A549 (cell line): ENCODE data around the gene TNIK. TPM values are rescaled to one million over a fixed set of nuclear protein-coding genes. Genes with fewer than 3 reads are reported as not detected.

ENCODE experiments used
- ATAC-seq, 2 experiments: fragments of 200-7000 bp in 1 of 2; fragments of >200 bp in 1 of 2; cut with Nextera tagmentation in 1 of 2; cut with Tn5 transposase in 1 of 2; 3 replicates each; pipeline versions ENCODE4 v1.8.0 to v1.9.1; 2018 to 2020; ENCODE audit warnings: mild to moderate bottlenecking in 1 of 2, moderate library complexity in 1 of 2
- CTCF ChIA-PET: fragments of 300-600 bp; sonication (Branson Sonifier 250); formaldehyde crosslinking; extraction: SDS; loops from one replicate; lab custom pipeline; 2021; ENCODE audit warnings: antibody characterized with exemption, inconsistent platforms; lab: Yijun Ruan, JAX
- POLR2A ChIA-PET: fragments of 350-600 bp; formaldehyde crosslinking; extraction: SDS; loops from one replicate; lab custom pipeline; 2021; ENCODE audit warnings: antibody characterized with exemption, inconsistent platforms; lab: Yijun Ruan, JAX
- DNase-seq, 2 experiments: peaks; one replicate each; pipeline versions ENCODE4 v3.0.0 to v3.0.0-alpha.2; 2011 to 2016; ENCODE audit warnings: low read depth in 1 of 2, low spot score in 1 of 2
- FAIRE-seq: peaks from 2 replicates; lab custom pipeline; 2011; peaks lifted over from hg19 to GRCh38; lab: Jason Lieb, UNC
- H3K27ac ChIP-seq, 2 experiments: fragments of >200 bp; sonication (Bioruptor Twin); formaldehyde crosslinking; 3 replicates each; pipeline ENCODE4 v1.5.1; 2016 to 2017
- H3K4me1 ChIP-seq: fragments of >200 bp; sonication (Bioruptor Twin); formaldehyde crosslinking; 3 replicates; pipeline ENCODE4 v1.6.1; 2016
- H3K4me2 ChIP-seq: fragments of >200 bp; sonication (Bioruptor Twin); formaldehyde crosslinking; 3 replicates; pipeline ENCODE4 v1.6.1; 2016
- H3K4me3 ChIP-seq: fragments of >200 bp; sonication (Bioruptor Twin); formaldehyde crosslinking; 3 replicates; pipeline ENCODE4 v1.5.1; 2016
- H3K9me3 ChIP-seq: fragments of >200 bp; sonication (Bioruptor Twin); formaldehyde crosslinking; 3 replicates; pipeline ENCODE4 v1.6.1; 2016
- CBX8 ChIP-seq: fragments of 200-600 bp; sonication (generic); IDR thresholded peaks from 2 replicates; pipeline ENCODE4 v1.6.1; 2016
- CEBPB ChIP-seq, 2 experiments: fragments of >200 bp in 1 of 2; sonication (Bioruptor Twin) in 1 of 2; formaldehyde crosslinking in 1 of 2; IDR thresholded peaks; 2 replicates each; pipeline ENCODE4 v1.6.1; 2012 to 2016
- CHD4 ChIP-seq: fragments of 200-600 bp; sonication (generic); IDR thresholded peaks from 2 replicates; pipeline ENCODE4 v1.6.1; 2016; ENCODE audit warnings: antibody characterized with exemption, mild to moderate bottlenecking, borderline replicate concordance
- E2F6 ChIP-seq: IDR thresholded peaks from 2 replicates; pipeline ENCODE4 v1.6.1; 2012; ENCODE audit warnings: low read depth, borderline replicate concordance
- EHF ChIP-seq: fragments of 250-450 bp; sonication (Bioruptor Pico); IDR thresholded peaks from 2 replicates; pipeline ENCODE4 v1.5.0; 2020; ENCODE audit warnings: mild to moderate bottlenecking
- EHMT2 ChIP-seq: fragments of 200-600 bp; sonication (generic); IDR thresholded peaks from 2 replicates; pipeline ENCODE4 v1.6.1; 2016; ENCODE audit warnings: antibody characterized with exemption, low read depth, mild to moderate bottlenecking, moderate library complexity
- EP300 ChIP-seq, 2 experiments: fragments of >200 bp; sonication (Bioruptor Twin); formaldehyde crosslinking; IDR thresholded peaks; 2 replicates in 1 of 2; 3 replicates in 1 of 2; pipeline ENCODE4 v1.6.1; 2016 to 2017
- FOSL2 ChIP-seq, 2 experiments: fragments of 450-650 bp in 1 of 2; fragments of >200 bp in 1 of 2; sonication (Bioruptor Twin) in 1 of 2; formaldehyde crosslinking; IDR thresholded peaks; 2 replicates each; pipeline versions ENCODE4 v1.5.0 to v1.6.1; 2016 to 2020; ENCODE audit warnings: mild to moderate bottlenecking in 1 of 2, moderate library complexity in 1 of 2
- HES2 ChIP-seq: fragments of >200 bp; sonication (Bioruptor Twin); formaldehyde crosslinking; IDR thresholded peaks from 2 replicates; pipeline ENCODE4 v1.6.1; 2016
- HEYL ChIP-seq: fragments of 250-450 bp; sonication (Bioruptor Pico); IDR thresholded peaks from 2 replicates; pipeline ENCODE4 v1.8.0; 2021; ENCODE audit warnings: mild to moderate bottlenecking, moderate library complexity
- HOXA7 ChIP-seq: fragments of 250-450 bp; sonication (Bioruptor Pico); IDR thresholded peaks from 2 replicates; pipeline ENCODE4 v1.5.0; 2020; ENCODE audit warnings: mild to moderate bottlenecking, moderate library complexity
- HOXB5 ChIP-seq: fragments of 250-450 bp; sonication (Bioruptor Pico); IDR thresholded peaks from 2 replicates; pipeline ENCODE4 v1.5.0; 2020; ENCODE audit warnings: mild to moderate bottlenecking, moderate library complexity
- KDM5A ChIP-seq: fragments of 200-600 bp; sonication (generic); IDR thresholded peaks from 2 replicates; pipeline ENCODE4 v1.6.1; 2016; ENCODE audit warnings: antibody characterized with exemption, mild to moderate bottlenecking
- MAFK ChIP-seq: fragments of 450-650 bp; IDR thresholded peaks from 2 replicates; pipeline ENCODE4 v1.6.1; 2014; ENCODE audit not compliant: partially characterized antibody
- MAX ChIP-seq: IDR thresholded peaks from 2 replicates; pipeline ENCODE4 v1.6.1; 2012
- MAZ ChIP-seq: fragments of 150-350 bp; IDR thresholded peaks from 2 replicates; pipeline ENCODE4 v1.6.1; 2014; ENCODE audit warnings: antibody characterized with exemption, low read depth, low read length, borderline replicate concordance
- MYC ChIP-seq: IDR thresholded peaks from 2 replicates; pipeline ENCODE4 v1.6.1; 2012; ENCODE audit warnings: mild to moderate bottlenecking, inconsistent platforms, low read length, improper control_type of control experiment, borderline replicate concordance
- NFE2L2 ChIP-seq: fragments of 150-350 bp; conservative IDR thresholded peaks from 2 replicates; pipeline ENCODE4 v1.6.1; 2014; ENCODE audit warnings: low read length
- PBX3 ChIP-seq: IDR thresholded peaks from 2 replicates; pipeline ENCODE4 v1.6.1; 2012
- PHF8 ChIP-seq: fragments of 200-600 bp; sonication (generic); IDR thresholded peaks from 2 replicates; pipeline ENCODE4 v1.6.1; 2016; ENCODE audit warnings: low read depth, mild to moderate bottlenecking, antibody characterized with exemption, moderate library complexity, borderline replicate concordance
- POLR2AphosphoS2 ChIP-seq: conservative IDR thresholded peaks from 2 replicates; pipeline ENCODE4 v1.6.1; 2012; ENCODE audit warnings: low read length, improper control_type of control experiment, inconsistent platforms
- RAD21 ChIP-seq, 2 experiments: fragments of >200 bp in 1 of 2; sonication (Bioruptor Twin) in 1 of 2; formaldehyde crosslinking in 1 of 2; IDR thresholded peaks in 1 of 2; conservative IDR thresholded peaks in 1 of 2; 2 replicates in 1 of 2; 3 replicates in 1 of 2; pipeline ENCODE4 v1.6.1; 2012 to 2018; ENCODE audit warnings: inconsistent platforms in 1 of 2
- RCOR1 ChIP-seq: fragments of 150-350 bp; IDR thresholded peaks from 2 replicates; pipeline ENCODE4 v1.6.1; 2014; ENCODE audit warnings: antibody characterized with exemption, low read length, low read depth
- RNF2 ChIP-seq: fragments of 200-600 bp; sonication (generic); IDR thresholded peaks from 2 replicates; pipeline ENCODE4 v1.6.1; 2016; ENCODE audit warnings: low read depth, mild to moderate bottlenecking, antibody characterized with exemption, moderate library complexity, borderline replicate concordance
- SMC3 ChIP-seq: fragments of >200 bp; sonication (Bioruptor Twin); formaldehyde crosslinking; IDR thresholded peaks from 3 replicates; pipeline ENCODE4 v1.6.1; 2018; ENCODE audit warnings: inconsistent platforms
- SREBF2 ChIP-seq: fragments of 450-650 bp; IDR thresholded peaks from 2 replicates; pipeline ENCODE4 v1.6.1; 2014; ENCODE audit warnings: mild to moderate bottlenecking, moderate library complexity
- TFCP2L1 ChIP-seq: fragments of 250-450 bp; sonication (Bioruptor Pico); IDR thresholded peaks from 2 replicates; pipeline ENCODE4 v1.5.0; 2021; ENCODE audit warnings: mild to moderate bottlenecking
- ZFP36 ChIP-seq: fragments of 450-650 bp; IDR thresholded peaks from 2 replicates; pipeline ENCODE4 v1.6.1; 2014; ENCODE audit warnings: borderline replicate concordance; ENCODE audit not compliant: partially characterized antibody
- WGBS: methylation state at CpG from one replicate; pipeline ENCODE4 v1.1.6; 2017; ENCODE audit errors: missing lambda C conversion rate; 5-methylcytosine and 5-hydroxymethylcytosine counted together
- polyA plus RNA-seq, 4 experiments: library from polyadenylated mRNA; depleted of rRNA in 3 of 4; stranded (reverse); fragments of >200 nt; fragmentation: RNase III in 1 of 4; extraction: RNeasy Plus Mini Kit Qiagen cat#74134 plus additional on column Dnase treatment in 1 of 4; gene quantifications; 2 replicates in 3 of 4; 3 replicates in 1 of 4; pipeline ENCODE4 v1.2.3, GENCODE V29; 2011 to 2017
- TF ChIP-seq, protein P1 (sequence below): fragments of >200 bp; sonication (Bioruptor Twin); formaldehyde crosslinking; IDR thresholded peaks from 3 replicates; pipeline ENCODE4 v1.6.1; 2016

TNIK gene
- polyA plus RNA-seq, 2 of the 4 experiments (the other 2 are of a cell fraction), result 1.6 to 1.8 TPM

- no peak for FAIRE-seq
- Histone ChIP-seq H3K9me3 (no peaks in the 10 kb centered on the region), H3K4me1 (peaks cover 8% of the 10 kb centered on the region; the same call in 1 of the 3 replicates), H3K27ac (no peak overlapping the region), H3K4me2 (no peak overlapping the region), H3K4me3 (no peak overlapping the region)
- ATAC-seq, result no peak
- TF ChIP-seq MAZ, result no peak
- no peak for TF ChIP-seq FOSL2 (IDR thresholded peaks at IDR 0.05)
- TF ChIP-seq FOSL2 (CRISPR knock-in tag; IDR thresholded peaks at IDR 0.05), result no peak
- no peak for TF ChIP-seq RAD21 (conservative IDR thresholded peaks at IDR 0.05 in 1 of 2, IDR thresholded peaks at IDR 0.05 in 1 of 2)
- TF ChIP-seq RCOR1, result no peak
- TF ChIP-seq RNF2, result no peak
- TF ChIP-seq SREBF2, result no peak
- no peak for TF ChIP-seq HOXB5 (CRISPR knock-in tag)
- TF ChIP-seq POLR2AphosphoS2, result no peak
- TF ChIP-seq E2F6, result no peak
- TF ChIP-seq, protein P1, sequence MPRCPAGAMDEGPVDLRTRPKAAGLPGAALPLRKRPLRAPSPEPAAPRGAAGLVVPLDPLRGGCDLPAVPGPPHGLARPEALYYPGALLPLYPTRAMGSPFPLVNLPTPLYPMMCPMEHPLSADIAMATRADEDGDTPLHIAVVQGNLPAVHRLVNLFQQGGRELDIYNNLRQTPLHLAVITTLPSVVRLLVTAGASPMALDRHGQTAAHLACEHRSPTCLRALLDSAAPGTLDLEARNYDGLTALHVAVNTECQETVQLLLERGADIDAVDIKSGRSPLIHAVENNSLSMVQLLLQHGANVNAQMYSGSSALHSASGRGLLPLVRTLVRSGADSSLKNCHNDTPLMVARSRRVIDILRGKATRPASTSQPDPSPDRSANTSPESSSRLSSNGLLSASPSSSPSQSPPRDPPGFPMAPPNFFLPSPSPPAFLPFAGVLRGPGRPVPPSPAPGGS, result no peak
- TF ChIP-seq KDM5A, result no peak
- no peak for TF ChIP-seq PBX3
- no peak for TF ChIP-seq EHMT2
- no peak for TF ChIP-seq HOXA7
- no peak for TF ChIP-seq ZFP36
- no peak for DNase-seq
- WGBS, result 58% methylated on average over 2 of the region's 2 CpGs
- CTCF ChIA-PET, result interaction anchor here (1.0 kb wide), 1 partner anchor 399 kb away, joined by 3 read pairs; no protein-coding TSS in a partner anchor
- POLR2A ChIA-PET, result no interaction called here
Measured at GRCh38 chr3:171416666-171417065, 43.5 kb downstream of the TNIK start.

DNA sequence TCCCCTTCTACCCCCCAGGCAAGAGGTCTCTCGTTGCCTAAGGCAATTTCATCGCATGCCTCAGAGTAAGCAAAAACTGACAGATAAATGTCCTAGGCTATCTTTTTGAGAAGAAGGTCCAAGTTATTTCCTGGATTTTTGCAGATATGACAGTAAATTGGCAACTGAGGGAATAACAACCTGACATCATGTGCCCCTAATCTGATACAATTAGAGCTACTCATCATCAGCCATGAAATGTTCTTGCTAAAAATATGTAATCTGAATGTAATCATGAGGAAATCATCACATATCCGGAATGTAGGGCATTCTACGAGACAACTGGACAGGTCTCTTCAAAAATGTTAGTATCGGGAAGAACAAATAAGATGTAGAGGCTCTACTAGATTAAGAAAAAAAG lies 44.1 kb downstream of the TNIK start:
- no peaks in the 10 kb centered on the region for H3K9me3 ChIP-seq
- 92% methylated on average over 5 of the region's 5 CpGs for WGBS

GRCh38 chr3:171415070-171415469 lies 45.1 kb downstream of the TNIK start:
- ChIA-PET CTCF (interaction anchor here (1.4 kb wide), 1 partner anchor 33 kb away, joined by 3 read pairs; no protein-coding TSS in a partner anchor), POLR2A (no interaction called here)
- no peak for ATAC-seq
- no peak for TF ChIP-seq CHD4
- TF ChIP-seq MYC, result no peak
- TF ChIP-seq RNF2, result no peak
- TF ChIP-seq EHF (CRISPR knock-in tag), result no peak
- no peak for TF ChIP-seq EP300 (IDR thresholded peaks at IDR 0.05)
- TF ChIP-seq HOXA7, result no peak
- no peak for TF ChIP-seq SMC3
- TF ChIP-seq NFE2L2, result no peak
- TF ChIP-seq TFCP2L1 (CRISPR knock-in tag), result no peak
- TF ChIP-seq, protein P1, result no peak
- no peak for TF ChIP-seq CBX8
- no peak for TF ChIP-seq MAZ
- TF ChIP-seq HES2, result no peak
- TF ChIP-seq PHF8, result no peak
- no peak for TF ChIP-seq ZFP36
- no peak for TF ChIP-seq PBX3
- TF ChIP-seq MAX, result no peak
- TF ChIP-seq CEBPB (IDR thresholded peaks at IDR 0.05), result no peak
- TF ChIP-seq MAFK, result no peak

More for the DNA sequence above, 44.1 kb downstream of the TNIK start:
- Histone ChIP-seq H3K27ac (no peak overlapping the region), H3K4me1 (peaks cover 8% of the 10 kb centered on the region; the same call in 1 of the 3 replicates), H3K4me2 (no peak overlapping the region), H3K4me3 (no peak overlapping the region)
- no peak for TF ChIP-seq HEYL
- DNase-seq (no peak), FAIRE-seq (no peak), ATAC-seq (no peak)
- ChIA-PET CTCF (interaction anchor here (1.0 kb wide), 1 partner anchor 13 kb away, joined by 4 read pairs; no protein-coding TSS in a partner anchor), POLR2A (no interaction called here)

More at GRCh38 chr3:171415070-171415469, 45.1 kb downstream of the TNIK start:
- DNase-seq (no peak), FAIRE-seq (no peak)
- WGBS, result 73% methylated on average over 2 of the region's 2 CpGs
- no peaks in the 10 kb centered on the region for H3K9me3 ChIP-seq
- no peak overlapping the region for H3K27ac ChIP-seq
- H3K4me1 ChIP-seq, result peaks cover 8% of the 10 kb centered on the region; the same call in 1 of the 3 replicates
- H3K4me3 ChIP-seq, result no peak overlapping the region
- H3K4me2 ChIP-seq, result no peak overlapping the region
